Measurements from ENCODE around the gene BDH2.
A peak's percentile ranks its signal among the peaks of the same experiment; 100 is the strongest.

Gene BDH2

GRCh38 chr4:103099691-103100392, at the start of gene BDH2:
Gene BDH2 (minus strand): TSS chr4:103099834. CDS start chr4:103096254, 3,580 bp downstream.
- DNase-seq (ENCODE audit: low read depth in 2 of 2): peak in 1 of 2 donors; percentile 8

- DNase-seq (ENCODE audit: low read depth in 2 of 2): no peak
Measured at GRCh38 chr4:103144926-103145325, 45.3 kb upstream of the BDH2 start.

- no peak for DNase-seq (ENCODE audit: low read depth in 2 of 2)
Measured at GRCh38 chr4:103137446-103137827, 37.8 kb upstream of the BDH2 start.

- no peak for DNase-seq (ENCODE audit: low read depth in 2 of 2)
Measured at GRCh38 chr4:103136671-103137445, 37.2 kb upstream of the BDH2 start.

GRCh38 chr4:103129174-103129573, 29.5 kb upstream of the BDH2 start:
- DNase-seq (ENCODE audit: low read depth in 2 of 2): no peak

- DNase-seq (ENCODE audit: low read depth in 2 of 2): no peak
Measured at GRCh38 chr4:103126126-103126525, 26.5 kb upstream of the BDH2 start.

- no peak for DNase-seq (ENCODE audit: low read depth in 2 of 2)
Measured at GRCh38 chr4:103123114-103123513, 23.5 kb upstream of the BDH2 start.

- DNase-seq (ENCODE audit: low read depth in 2 of 2): no peak
Measured at GRCh38 chr4:103118166-103118565, 18.5 kb upstream of the BDH2 start.

- DNase-seq (ENCODE audit: low read depth in 2 of 2): no peak
Measured at GRCh38 chr4:103111598-103111997, 12.0 kb upstream of the BDH2 start.

- DNase-seq (ENCODE audit: low read depth in 2 of 2): no peak
Measured at GRCh38 chr4:103108542-103108941, 8.9 kb upstream of the BDH2 start.

- DNase-seq (ENCODE audit: low read depth in 2 of 2): no peak
Measured at GRCh38 chr4:103105558-103106356, 6.1 kb upstream of the BDH2 start.

GRCh38 chr4:103104886-103105285, 5.3 kb upstream of the BDH2 start:
- no peak for DNase-seq (ENCODE audit: low read depth in 2 of 2)

GRCh38 chr4:103100691-103101090, 1.1 kb upstream of the BDH2 start:
- no peak for DNase-seq (ENCODE audit: low read depth in 2 of 2)

- no peak for DNase-seq (ENCODE audit: low read depth in 2 of 2)
Measured at GRCh38 chr4:103098756-103099440, 736 bp downstream of the BDH2 start.

- DNase-seq (ENCODE audit: low read depth in 2 of 2): no peak
Measured at GRCh38 chr4:103098341-103098740, 1.3 kb downstream of the BDH2 start.

GRCh38 chr4:103097112-103097511, 2.5 kb downstream of the BDH2 start:
- no peak for DNase-seq (ENCODE audit: low read depth in 2 of 2)

GRCh38 chr4:103095080-103095479, 4.6 kb downstream of the BDH2 start:
- DNase-seq (ENCODE audit: low read depth in 2 of 2): no peak

GRCh38 chr4:103092245-103092644, 7.4 kb downstream of the BDH2 start:
- no peak for DNase-seq (ENCODE audit: low read depth in 2 of 2)

GRCh38 chr4:103091601-103092223, 7.9 kb downstream of the BDH2 start:
- DNase-seq (ENCODE audit: low read depth in 2 of 2): no peak

- no peak for DNase-seq (ENCODE audit: low read depth in 2 of 2)
Measured at GRCh38 chr4:103089481-103089880, 10.2 kb downstream of the BDH2 start.

- no peak for DNase-seq (ENCODE audit: low read depth in 2 of 2)
Measured at GRCh38 chr4:103086551-103086950, 13.1 kb downstream of the BDH2 start.

Measured in stimulated activated CD4-positive, alpha-beta T cell treated with anti-CD3 and anti-CD28 coated beads, Interleukin-4, amount 100 ng/mL, for 48 hours (primary cell).